Heart right ventricle (tissue), 16 donors: ENCODE measurements around the gene AP1M2. TPM values are rescaled to one million over a fixed set of nuclear protein-coding genes. Genes with fewer than 3 reads are reported as not detected.

Experiments
- ATAC-seq, 8 donors: fragments of 200-7000 bp; cut with Tn5 transposase; one replicate each; pipeline ENCODE4 v1.9.1; 2020; ENCODE audit warnings: mild to moderate bottlenecking in 8 of 8, moderate library complexity in 8 of 8, moderate number of reproducible peaks in 1 of 8
- DNase-seq, 2 donors: peaks; one replicate each; pipeline ENCODE4 v3.0.0-alpha.2; 2020
- H3K27ac ChIP-seq, 10 donors: fragments of 200-600 bp; sonication (generic) in 2 of 10; one replicate each; pipeline versions ENCODE4 v1.5.0 to v1.8.0; 2020 to 2022; ENCODE audit warnings: mild to moderate bottlenecking in 3 of 10
- H3K27me3 ChIP-seq, 7 donors: fragments of 200-600 bp; one replicate each; pipeline ENCODE4 v1.8.0; 2021 to 2022; ENCODE audit warnings: mild to moderate bottlenecking in 2 of 7
- H3K36me3 ChIP-seq, 9 donors: fragments of 200-600 bp; sonication (generic) in 1 of 9; one replicate each; pipeline versions ENCODE4 v1.5.0 to v1.8.0; 2020 to 2022; ENCODE audit warnings: mild to moderate bottlenecking in 2 of 9
- H3K4me1 ChIP-seq, 9 donors: fragments of 200-600 bp; sonication (generic) in 1 of 9; one replicate each; pipeline versions ENCODE4 v1.5.0 to v1.8.0; 2020 to 2022; ENCODE audit warnings: mild to moderate bottlenecking in 4 of 9
- H3K4me3 ChIP-seq, 10 donors: fragments of 200-600 bp; sonication (generic) in 2 of 10; one replicate each; pipeline versions ENCODE4 v1.5.0 to v1.8.0; 2020 to 2022; ENCODE audit warnings: mild to moderate bottlenecking in 7 of 10, moderate library complexity in 2 of 10
- H3K9me3 ChIP-seq, 11 donors: fragments of 200-600 bp in 10 of 11; sonication (generic) in 2 of 11; one replicate each; pipeline versions ENCODE4 v1.5.0 to v1.8.0; 2013 to 2022; ENCODE audit warnings: mild to moderate bottlenecking in 2 of 11, control low read depth in 1 of 11, moderate library complexity in 1 of 11
- CTCF ChIP-seq, 9 donors: fragments of 200-600 bp; sonication (generic) in 2 of 9; IDR thresholded peaks; one replicate each; pipeline versions ENCODE4 v1.5.0 to v1.8.0; 2021 to 2022; ENCODE audit warnings: antibody characterized with exemption in 9 of 9, mild to moderate bottlenecking in 5 of 9, moderate library complexity in 1 of 9
- WGBS, 2 donors: extraction: QIAGEN DNeasy Blood & Tissue Kit; methylation state at CpG; one replicate each; pipeline ENCODE4 v1.1.7; 2013; ENCODE audit warnings: inconsistent platforms in 1 of 2; 5-methylcytosine and 5-hydroxymethylcytosine counted together
- intact Hi-C, 10 donors: fragments of 100-400 bp; cut with DNase I; formaldehyde crosslinking; loops; one replicate each; pipeline versions ENCODE4 v1.11.1 to v1.14.2; 2022
- long read RNA-seq, 3 donors: library from polyadenylated mRNA; unstranded; transcript quantifications; one replicate each; pipeline ENCODE4 v2.0.0, GENCODE V29; 2020 to 2021
- polyA plus RNA-seq, 2 donors: library from polyadenylated mRNA; stranded (reverse); fragments of 200-250 nt; gene quantifications; one replicate each; pipeline ENCODE4 v1.2.3, GENCODE V29; 2013
- total RNA-seq, 10 donors: library from RNA; stranded (reverse); fragmentation: NEBNext Ultra II Directional in 3 of 10; extraction: Animal tissue kit (Norgen Biotek cat#: 25700) in 3 of 10; gene quantifications; one replicate each; pipeline versions ENCODE4 v1.2.1 to v1.2.4, GENCODE V29; 2021 to 2023
- donor health status: Arrhythmogenic right ventricular cardiomyopathy.
- donor health status: ischemic (EF 13 %, LVEDD 7.1; RV severe dilation, severe dysfunction).
- donor health status: healthy with polysubstance abuse.
- donor health status: DM: no; HTN: yes; CAD: no.
- donor health status: DM: no; HTN: no; CAD: no.
- donor health status: ischemic (EF 25% LVEDD 6.9; RV normal size, moderate dysfunction).
- donor health status: ischemic (EF 25% LVEDD 5.7; RV mildly dilated, moderate dysfunction).
- donor health status: healthy.
- donor health status: DM: yes; HTN: yes; CAD: no.
- donor health status: Ischemic cardiomyopathy.
- donor health status: ischemic (EF 35%, LVEDD 5.7; RV mildly dilated, moderate dysfunction).
- donor health status: nonischemic (EF 11% LVEDD 7.7; RV severe dilation, severe dysfunction).
- donor health status: DM: yes; HTN: yes; CAD: no.
- donor health status: PGD.
- donor health status: ischemic (EF 29% LVEDD 5.4; RV normal size, mild dysfunction).
- donor health status: nonischemic (EF 23%, LVEDD 6.1; RV moderate dilation, normal function).

AP1M2 gene
- total RNA-seq (not detected), polyA plus RNA-seq (not detected)
- long read RNA-seq, donor 1 = 0 reads
- long read RNA-seq, donor 2 = 0 reads
- long read RNA-seq, donor 3 = 0 reads

GRCh38 chr19:10587022-10587838 lies at the start of gene AP1M2:
Gene AP1M2, minus strand, starts transcription at chr19:10587312. Its CDS starts 81 bp downstream, at chr19:10587231.
- intact Hi-C loops = loop anchor here in 1 of 10 donors (10.0 kb wide), 1 partner anchor 208 kb away; no protein-coding TSS in a partner anchor
- no peak within 1 kb of the TSS for H3K4me3 ChIP-seq
- no peak for TF ChIP-seq CTCF (IDR thresholded peaks at IDR 0.05)
- H3K27me3 ChIP-seq = peaks cover 0 to 30% (median 26%) of the 10 kb centered on the region in 7 donors
- H3K27ac ChIP-seq = no peak within 1 kb of the TSS
- peaks cover 0 to 10% (median 0%) of the 10 kb centered on the region in 9 donors for H3K4me1 ChIP-seq
- no peaks in the 10 kb centered on the region for H3K9me3 ChIP-seq
- no peaks in the 10 kb centered on the region for H3K36me3 ChIP-seq
- DNase-seq (no peak), ATAC-seq (no peak)
- WGBS, 2 donors = 19 to 23% methylated on average over 34 to 35 of the region's 35 CpGs

- 90 to 93% methylated on average over 37 of the region's 37 CpGs for WGBS, 2 donors
- intact Hi-C loops = loop anchor here in 2 of 10 donors (2.0 to 5.0 kb wide), 2 partner anchors 34 to 48 kb away; no protein-coding TSS in a partner anchor
- Histone ChIP-seq H3K27me3 (no peaks in the 10 kb centered on the region), H3K27ac (no peak overlapping the region), H3K9me3 (no peaks in the 10 kb centered on the region), H3K36me3 (peaks cover 0 to 100% (median 55%) of the 10 kb centered on the region in 9 donors), H3K4me1 (peaks cover 0 to 37% (median 0%) of the 10 kb centered on the region in 9 donors), H3K4me3 (no peak overlapping the region)
- peak in 1 of 8 donors; percentile 31 for ATAC-seq
- TF ChIP-seq CTCF (IDR thresholded peaks at IDR 0.05) = no peak
- no peak for DNase-seq
These were observed 49.3 kb upstream of the AP1M2 start for GRCh38 chr19:10636304-10636972.

GRCh38 chr19:10634963-10635362 lies 47.9 kb upstream of the AP1M2 start:
- Histone ChIP-seq H3K27me3 (no peaks in the 10 kb centered on the region), H3K4me3 (no peak overlapping the region), H3K4me1 (peaks cover 0 to 32% (median 0%) of the 10 kb centered on the region in 9 donors), H3K9me3 (no peaks in the 10 kb centered on the region), H3K27ac (no peak overlapping the region), H3K36me3 (peaks cover 0 to 100% (median 50%) of the 10 kb centered on the region in 9 donors)
- ATAC-seq (no peak), DNase-seq (no peak)
- TF ChIP-seq CTCF (IDR thresholded peaks at IDR 0.05) = no peak
- intact Hi-C loops = loop anchor here in 1 of 10 donors (5.0 kb wide), 1 partner anchor 33 kb away; no protein-coding TSS in a partner anchor
- 82 to 85% methylated on average over 6 of the region's 6 CpGs for WGBS, 2 donors

GRCh38 chr19:10634430-10634829 lies 47.3 kb upstream of the AP1M2 start:
- ATAC-seq (no peak), DNase-seq (no peak)
- no peaks in the 10 kb centered on the region for H3K9me3 ChIP-seq
- intact Hi-C loops = no loop called here
- no peak overlapping the region for H3K4me3 ChIP-seq
- H3K36me3 ChIP-seq = peaks cover 0 to 100% (median 51%) of the 10 kb centered on the region in 9 donors
- no peaks in the 10 kb centered on the region for H3K27me3 ChIP-seq
- H3K4me1 ChIP-seq = peaks cover 0 to 29% (median 0%) of the 10 kb centered on the region in 9 donors
- WGBS, 2 donors = 90 to 93% methylated on average over 7 of the region's 7 CpGs
- TF ChIP-seq CTCF (IDR thresholded peaks at IDR 0.05) = no peak
- H3K27ac ChIP-seq = no peak overlapping the region
